Neuronal stem cell (in vitro differentiated cells): Measurements from ENCODE around the gene CROCC.
"Not testable (repeated sequence)": the region's sequence is repeated elsewhere in the genome, so short reads cannot be mapped to it uniquely, and the experiment has no call there.

Experiments used
- DNase-seq: peaks from one replicate; pipeline ENCODE4 v3.0.0-alpha.2; 2013; ENCODE audit warnings: low spot score
- H2AFZ ChIP-seq: one replicate; pipeline ENCODE4 v1.6.1; 2013; ENCODE audit warnings: mild to moderate bottlenecking, low read length, inconsistent platforms
- H2AK5ac ChIP-seq: 2 replicates; pipeline ENCODE4 v1.6.1; 2013; ENCODE audit warnings: low read depth, mild to moderate bottlenecking, inconsistent platforms, low read length, moderate library complexity, mixed read lengths
- H2BK120ac ChIP-seq: 2 replicates; pipeline ENCODE4 v1.6.1; 2013; ENCODE audit warnings: low read depth, mild to moderate bottlenecking, inconsistent platforms, low read length, moderate library complexity, mixed read lengths
- H2BK12ac ChIP-seq: one replicate; pipeline ENCODE4 v1.6.1; 2013; ENCODE audit warnings: low read length, inconsistent platforms
- H2BK15ac ChIP-seq: 2 replicates; pipeline ENCODE4 v1.6.1; 2013; ENCODE audit warnings: mild to moderate bottlenecking, low read length, inconsistent platforms, mixed read lengths
- H2BK5ac ChIP-seq: one replicate; pipeline ENCODE4 v1.6.1; 2013; ENCODE audit warnings: inconsistent platforms, mild to moderate bottlenecking, low read length, moderate library complexity
- H3K14ac ChIP-seq: one replicate; pipeline ENCODE4 v1.6.1; 2013; ENCODE audit warnings: low read length, inconsistent platforms
- H3K18ac ChIP-seq: 2 replicates; pipeline ENCODE4 v1.6.1; 2013; ENCODE audit warnings: low read length, inconsistent platforms
- H3K23ac ChIP-seq: 2 replicates; pipeline ENCODE4 v1.6.1; 2013; ENCODE audit warnings: low read depth, mild to moderate bottlenecking, mixed read lengths, low read length, inconsistent platforms; ENCODE audit not compliant: poor library complexity
- H3K27ac ChIP-seq: replicated peaks from 3 replicates; pipeline ENCODE4 v1.5.1; 2013; ENCODE audit warnings: low read length, inconsistent platforms
- H3K27me3 ChIP-seq, 3 experiments: 2 replicates each; pipeline ENCODE4 v1.6.1; 2013; ENCODE audit warnings: low read length in 3 of 3, mild to moderate bottlenecking in 2 of 3, inconsistent platforms in 1 of 3, low read depth in 1 of 3, mixed read lengths in 1 of 3, moderate library complexity in 1 of 3; ENCODE audit not compliant: control insufficient read depth in 3 of 3, insufficient read depth in 3 of 3
- H3K36me3 ChIP-seq, 2 donors: replicated peaks in 1 of 2; 2 replicates each; pipeline ENCODE4 v1.6.1; 2013; ENCODE audit warnings: low read length in 2 of 2; ENCODE audit not compliant: control insufficient read depth in 2 of 2, insufficient read depth in 2 of 2
- H3K4ac ChIP-seq: 2 replicates; pipeline ENCODE4 v1.6.1; 2013; ENCODE audit warnings: inconsistent platforms, mild to moderate bottlenecking, low read length, moderate library complexity
- H3K4me1 ChIP-seq, 2 donors: 1 replicate in 1 of 2; 2 replicates in 1 of 2; pipeline ENCODE4 v1.6.1; 2013; ENCODE audit warnings: low read length in 2 of 2, low read depth in 1 of 2; ENCODE audit not compliant: control insufficient read depth in 2 of 2, insufficient read depth in 1 of 2
- H3K4me2 ChIP-seq: one replicate; pipeline ENCODE4 v1.6.1; 2013; ENCODE audit warnings: mild to moderate bottlenecking, low read length, inconsistent platforms; ENCODE audit not compliant: insufficient read depth, poor library complexity, severe bottlenecking
- H3K4me3 ChIP-seq, 2 donors: 2 replicates each; pipeline ENCODE4 v1.5.1; 2013; ENCODE audit warnings: low read length in 2 of 2, mild to moderate bottlenecking in 2 of 2, inconsistent platforms in 1 of 2, moderate library complexity in 1 of 2
- H3K79me1 ChIP-seq: one replicate; pipeline ENCODE4 v1.6.1; 2013; ENCODE audit warnings: low read depth, mild to moderate bottlenecking, inconsistent platforms, low read length, moderate library complexity
- H3K9ac ChIP-seq: one replicate; pipeline ENCODE4 v1.6.1; 2013; ENCODE audit warnings: mild to moderate bottlenecking, low read depth, low read length, inconsistent platforms; ENCODE audit not compliant: poor library complexity
- H3K9me3 ChIP-seq, 2 donors: replicated peaks in 1 of 2; 2 replicates each; pipeline versions ENCODE3 to v1.6.1; 2013; ENCODE audit warnings: low read length in 2 of 2, mild to moderate bottlenecking in 2 of 2, inconsistent platforms in 1 of 2, low read depth in 1 of 2, mixed read lengths in 1 of 2, moderate library complexity in 1 of 2; ENCODE audit not compliant: control insufficient read depth in 2 of 2, insufficient read depth in 1 of 2
- H4K8ac ChIP-seq: one replicate; pipeline ENCODE4 v1.6.1; 2013; ENCODE audit warnings: low read depth, mild to moderate bottlenecking, inconsistent platforms, low read length, moderate library complexity
- H4K91ac ChIP-seq: one replicate; pipeline ENCODE4 v1.6.1; 2013; ENCODE audit warnings: low read length, low read depth, mild to moderate bottlenecking, inconsistent platforms; ENCODE audit not compliant: poor library complexity
- WGBS, 2 donors: extraction: QIAGEN DNeasy Blood & Tissue Kit; methylation state at CpG; one replicate each; pipeline ENCODE4 v1.1.7; 2013; ENCODE audit warnings: missing lambda C conversion rate in 2 of 2, mixed read lengths in 1 of 2; ENCODE audit not compliant: insufficient read length in 2 of 2, insufficient replicate concordance in 1 of 2; ENCODE audit errors: extremely low coverage in 2 of 2; 5-methylcytosine and 5-hydroxymethylcytosine counted together

The CROCC gene

DNA sequence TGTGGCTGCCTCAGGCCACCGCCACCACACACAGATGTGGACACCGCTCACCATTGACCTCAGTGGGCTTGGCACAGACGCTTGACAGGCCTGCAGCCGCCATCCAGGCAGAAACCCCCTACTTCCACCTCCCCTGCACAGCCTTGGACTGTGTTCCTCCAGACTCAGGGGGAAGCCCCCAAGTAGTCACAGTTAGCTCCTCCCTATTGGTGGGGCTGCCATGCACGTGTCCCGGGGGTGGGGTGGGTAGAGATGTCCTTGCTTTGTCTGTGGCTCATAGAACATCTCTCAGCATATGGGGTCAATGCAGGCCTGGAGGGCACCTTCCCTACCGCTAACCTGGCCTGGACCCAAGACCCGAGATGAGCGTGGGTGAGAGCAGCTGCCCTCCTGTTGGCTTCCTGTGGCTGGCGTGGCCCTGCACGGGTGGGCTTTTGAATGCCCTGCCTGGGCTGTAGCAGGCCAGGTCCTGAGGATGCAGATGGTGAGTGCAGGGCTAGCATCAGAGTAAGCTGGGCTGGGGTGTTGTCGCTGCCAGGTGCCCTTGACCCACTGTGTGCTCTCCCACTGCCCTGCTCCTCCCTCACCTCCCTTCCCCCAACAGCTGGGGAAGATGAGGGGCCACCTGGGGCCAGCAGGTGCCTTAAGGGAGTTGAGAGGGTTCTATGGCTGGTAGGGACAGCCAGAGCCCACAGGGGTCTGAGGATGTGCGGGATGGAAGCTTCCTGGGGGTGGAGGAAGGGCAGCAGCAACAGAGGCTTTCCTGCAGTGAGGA lies 6.2 kb downstream of the CROCC start:
- no peak for DNase-seq
- H3K4me3 ChIP-seq: no peak overlapping the region
- peak overlapping the region; percentile 99 for H2BK12ac ChIP-seq
- peak overlapping the region; percentile 99 for H3K14ac ChIP-seq
- H3K36me3 ChIP-seq: peaks cover 18 to 20% of the 10 kb centered on the region in 2 donors
- peaks cover 30 to 34% of the 10 kb centered on the region in 2 donors for H3K4me1 ChIP-seq
- H2BK15ac ChIP-seq: peak overlapping the region; percentile 100
- H3K9ac ChIP-seq: peak overlapping the region; percentile 78
- peak overlapping the region; percentile 76 for H3K23ac ChIP-seq
- no peaks in the 10 kb centered on the region for H3K9me3 ChIP-seq
- H3K4me2 ChIP-seq: no peak overlapping the region
- peaks cover 31% of the 10 kb centered on the region for H3K79me1 ChIP-seq
- peak overlapping the region; percentile 97 for H4K91ac ChIP-seq
- no peak overlapping the region for H2AFZ ChIP-seq
- peak overlapping the region; percentile 97 for H3K18ac ChIP-seq
- peak overlapping the region; percentile 100 for H2AK5ac ChIP-seq
- H3K27me3 ChIP-seq: no peaks in the 10 kb centered on the region
- H3K4ac ChIP-seq: peak overlapping the region; percentile 91
- peak overlapping the region; percentile 98 for H2BK5ac ChIP-seq
- no peak overlapping the region for H4K8ac ChIP-seq
- H3K27ac ChIP-seq: peak overlapping the region; percentile 91
- WGBS, 2 donors: no CpG with 5 or more reads among the region's 13 CpGs
- no peak overlapping the region for H2BK120ac ChIP-seq

DNA sequence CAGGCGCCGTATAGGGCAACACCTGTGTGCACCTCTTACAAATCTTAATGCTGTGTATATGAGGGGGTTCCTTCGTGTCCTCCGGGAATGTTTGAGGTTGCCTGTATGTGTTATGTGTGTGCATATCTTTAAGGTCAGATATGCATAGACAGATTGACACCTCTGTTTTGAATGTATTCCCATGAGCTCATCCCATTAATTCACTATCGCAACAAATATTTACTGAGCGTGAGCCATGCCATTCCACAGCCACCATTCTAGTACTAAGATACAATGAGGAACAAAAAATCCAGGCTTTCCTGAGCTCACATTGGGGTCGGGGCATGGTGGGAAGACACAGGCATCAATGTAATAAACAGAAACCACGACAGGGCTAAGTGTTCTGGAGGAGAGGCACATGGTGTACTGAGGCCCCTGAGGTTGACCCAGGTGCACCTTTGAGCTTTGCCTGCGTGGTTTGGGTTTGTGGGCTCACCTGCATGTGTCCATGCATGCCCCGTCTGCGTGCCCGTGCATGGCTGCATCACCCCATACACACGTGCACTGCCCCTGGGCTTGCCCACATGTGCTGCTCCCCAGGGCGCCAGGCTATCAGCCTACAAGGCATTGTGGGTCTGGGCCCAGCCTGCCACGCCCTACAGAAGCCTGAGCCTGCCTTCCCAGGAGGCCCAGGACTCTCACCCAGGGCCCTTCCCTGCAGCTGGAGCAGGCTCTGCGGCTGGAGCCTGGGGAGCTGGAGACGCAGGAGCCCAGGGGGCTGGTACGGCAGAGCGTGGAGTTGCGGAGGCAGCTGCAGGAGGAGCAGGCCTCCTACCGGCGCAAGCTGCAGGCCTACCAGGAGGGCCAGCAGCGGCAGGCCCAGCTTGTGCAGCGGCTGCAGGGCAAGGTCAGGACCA lies 7.7 kb downstream of the CROCC start:
- H3K4me3 ChIP-seq, H3K27ac ChIP-seq, H2BK15ac ChIP-seq, H3K27me3 ChIP-seq, H2BK12ac ChIP-seq, H2AFZ ChIP-seq, H2BK120ac ChIP-seq, H4K91ac ChIP-seq, H2BK5ac ChIP-seq, H3K9me3 ChIP-seq, DNase-seq, H3K4me2 ChIP-seq, H3K4ac ChIP-seq, H3K14ac ChIP-seq: not testable (repeated sequence)
- no CpG with 5 or more reads among the region's 24 CpGs for WGBS, 2 donors
- Histone ChIP-seq H3K4me1 (peaks cover 26 to 30% of the 10 kb centered on the region in 2 donors), H3K18ac (peak overlapping the region; percentile 57), H2AK5ac (peak overlapping the region; percentile 70), H3K79me1 (peaks cover 25% of the 10 kb centered on the region), H3K23ac (peak overlapping the region; percentile 43), H4K8ac (peak overlapping the region; percentile 43), H3K9ac (peak overlapping the region; percentile 60), H3K36me3 (peaks cover 20 to 29% of the 10 kb centered on the region in 2 donors)

DNA sequence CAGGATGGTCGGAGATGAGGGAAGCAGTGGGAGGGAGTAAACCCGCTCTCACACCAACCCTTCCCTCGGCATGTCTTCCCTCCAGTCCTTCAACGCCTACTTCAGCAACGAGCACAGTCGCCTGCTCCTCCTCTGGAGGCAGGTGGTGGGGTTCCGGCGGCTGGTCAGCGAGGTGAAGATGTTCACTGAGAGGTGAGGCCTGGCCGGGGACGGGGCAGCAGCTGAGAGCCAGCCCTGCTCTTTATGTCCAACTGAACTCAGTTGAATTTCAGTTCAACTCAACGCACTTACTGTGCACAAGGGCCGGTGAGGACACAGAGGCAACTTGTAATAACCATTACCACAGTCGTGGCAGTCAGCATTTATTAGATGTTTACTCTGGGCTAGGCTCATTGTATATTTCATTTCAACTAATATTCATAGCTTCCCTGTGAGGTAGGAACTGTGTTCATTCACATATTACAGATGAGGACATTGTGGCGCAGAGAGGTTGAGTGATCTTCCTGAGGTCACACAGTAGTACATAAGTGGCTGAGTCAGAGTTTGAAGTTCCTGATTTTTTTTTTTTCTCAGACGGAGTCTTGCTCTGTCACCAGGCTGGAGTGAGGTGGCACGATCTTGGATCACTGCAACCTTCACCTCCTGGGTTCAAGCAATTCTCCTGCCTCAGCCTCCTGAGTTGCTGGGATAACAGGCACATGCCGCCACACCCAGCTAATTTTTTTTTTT lies 9.6 kb downstream of the CROCC start:
- H4K8ac ChIP-seq: peak overlapping the region; percentile 43
- H2BK120ac ChIP-seq, H3K27me3 ChIP-seq, H2BK12ac ChIP-seq, H2BK15ac ChIP-seq, DNase-seq, H4K91ac ChIP-seq, H3K4me2 ChIP-seq, H3K27ac ChIP-seq, H3K9me3 ChIP-seq, H2BK5ac ChIP-seq, H3K23ac ChIP-seq, H3K9ac ChIP-seq, H2AFZ ChIP-seq, H3K4me3 ChIP-seq, H3K18ac ChIP-seq, H3K4ac ChIP-seq, H2AK5ac ChIP-seq, H3K14ac ChIP-seq: not testable (repeated sequence)
- peaks cover 17% of the 10 kb centered on the region for H3K79me1 ChIP-seq
- WGBS, 2 donors: no CpG with 5 or more reads among the region's 18 CpGs
- H3K36me3 ChIP-seq: peaks cover 23 to 37% of the 10 kb centered on the region in 2 donors
- peaks cover 18% of the 10 kb centered on the region in 2 donors for H3K4me1 ChIP-seq
